Epithelial cell of proximal tubule (primary cell): Measurements from ENCODE around the gene RASAL1. TPM values are rescaled to one million over a fixed set of nuclear protein-coding genes. Genes with fewer than 3 reads are reported as not detected.

ENCODE experiments used
- DNase-seq: peaks from one replicate; pipeline ENCODE4 v3.0.0-alpha.2; 2011; ENCODE audit warnings: low read depth
- H3K4me3 ChIP-seq: 2 replicates; pipeline ENCODE4 v1.5.1; 2011; ENCODE audit warnings: low read depth, mild to moderate bottlenecking, low read length
- CTCF ChIP-seq: conservative IDR thresholded peaks from 2 replicates; pipeline ENCODE4 v1.5.1; 2012; ENCODE audit warnings: low read depth, mild to moderate bottlenecking, low read length
- total RNA-seq: library from RNA; depleted of rRNA; stranded (reverse); fragments of >200 nt; gene quantifications from 2 replicates; pipeline ENCODE4 v1.2.3, GENCODE V29; 2015

Gene RASAL1
- total RNA-seq, 1 donor from 2014 or later, result 2.0 TPM

DNA sequence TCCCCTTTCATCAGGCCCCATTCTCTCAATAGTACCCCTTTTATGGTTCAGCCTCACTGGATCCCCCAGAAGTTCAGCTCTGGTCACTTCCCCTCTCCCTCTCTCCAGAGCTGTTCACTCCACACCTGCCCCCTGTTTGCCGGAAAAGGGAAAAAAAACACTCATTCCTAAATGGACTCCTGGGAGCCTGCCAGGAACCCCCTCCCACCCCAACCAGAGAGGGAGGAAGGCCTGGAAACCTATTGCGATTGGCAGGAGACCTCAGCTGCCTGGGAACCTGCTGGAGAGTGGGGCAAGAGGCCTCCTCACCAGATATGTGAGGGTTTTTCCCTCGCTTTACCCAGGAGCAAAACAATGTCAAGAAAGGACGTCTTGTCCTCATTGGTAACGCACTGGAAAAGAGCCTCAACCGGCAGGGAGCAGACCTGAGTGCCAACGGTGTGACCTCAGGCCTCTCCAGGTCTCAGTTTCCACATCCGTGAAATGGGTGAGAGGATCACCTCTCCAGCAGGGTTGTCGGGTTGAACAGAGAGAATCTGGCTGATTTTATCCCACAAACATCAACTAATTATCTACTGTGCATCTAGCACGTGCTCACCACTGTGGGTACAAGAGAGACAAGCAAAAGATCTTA, 74.4 kb downstream of the RASAL1 start:
- no peak for DNase-seq
- TF ChIP-seq CTCF, result no peak
- H3K4me3 ChIP-seq, result no peak overlapping the region

- no peak for TF ChIP-seq CTCF
- no peak for DNase-seq
- H3K4me3 ChIP-seq, result no peak overlapping the region
Observed at GRCh38 chr12:113060336-113060960, 75.1 kb downstream of the RASAL1 start.

GRCh38 chr12:113059071-113059595, 76.4 kb downstream of the RASAL1 start:
- no peak overlapping the region for H3K4me3 ChIP-seq
- no peak for DNase-seq
- TF ChIP-seq CTCF, result no peak

- DNase-seq, result no peak
- TF ChIP-seq CTCF, result no peak
- H3K4me3 ChIP-seq, result no peak overlapping the region
Observed at GRCh38 chr12:113058553-113058952, 77.0 kb downstream of the RASAL1 start.

GRCh38 chr12:113057565-113058485, 77.7 kb downstream of the RASAL1 start:
- DNase-seq, result no peak
- no peak overlapping the region for H3K4me3 ChIP-seq
- no peak for TF ChIP-seq CTCF

DNA sequence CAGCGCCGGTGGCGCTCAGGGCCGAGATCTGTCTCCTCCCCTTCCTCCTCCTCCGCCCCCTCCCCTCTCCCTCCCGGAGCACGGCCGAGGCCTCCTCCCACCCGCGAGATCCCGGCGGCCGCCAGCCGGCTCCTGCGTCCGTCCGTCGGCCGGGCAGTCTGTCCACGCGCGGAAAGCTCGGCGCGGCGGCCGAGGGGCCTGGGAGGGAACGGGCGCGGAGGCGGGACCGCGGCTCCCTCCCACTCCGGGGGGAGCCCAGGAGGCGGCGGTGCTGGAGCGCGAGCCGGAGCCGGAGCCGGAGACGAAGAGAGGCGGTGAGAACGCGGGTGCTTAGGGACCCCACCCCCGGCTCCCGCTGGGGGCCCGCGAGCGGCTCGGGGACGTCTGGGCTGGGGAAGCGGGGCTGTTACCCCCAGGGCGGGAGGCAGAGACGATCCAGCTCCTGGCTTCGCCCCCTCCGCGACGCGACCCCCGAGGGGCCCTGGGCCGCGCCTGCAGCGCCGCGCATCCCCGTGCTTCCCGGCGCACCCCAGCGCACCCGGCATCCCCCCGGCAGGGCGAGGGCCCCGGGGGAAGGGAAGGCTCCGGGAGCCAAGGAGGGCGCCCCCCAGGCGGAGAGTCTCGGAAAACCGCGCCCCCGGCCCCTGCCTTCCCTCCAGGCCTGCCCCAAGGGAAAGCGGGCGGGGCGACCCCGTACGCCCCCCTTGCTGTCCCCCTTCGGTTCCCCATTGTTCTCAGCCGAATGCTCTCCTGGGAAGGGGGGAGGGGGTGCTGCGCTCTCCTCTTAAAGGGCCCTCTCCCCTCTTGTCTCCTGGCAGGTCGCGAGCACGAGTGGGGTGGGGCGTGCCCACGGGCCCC, 78.7 kb downstream of the RASAL1 start, which contains the start of gene DTX1:
Gene DTX1, plus strand, starts transcription at position 100 of the 858 bp plus-strand sequence. CDS start 1,463 bp downstream, outside the sequence.
- no peak for TF ChIP-seq CTCF
- H3K4me3 ChIP-seq, result peak within 1 kb of the TSS; percentile 35
- no peak for DNase-seq
